OCI-LY1 (cell line): Measurements from ENCODE around the gene SMIM43.

ENCODE experiments used
- H2AFZ ChIP-seq: fragments of 200-600 bp; sonication (generic), shearing (Covaris generic); 2 replicates; pipeline ENCODE4 v1.6.0; 2014; ENCODE audit warnings: antibody characterized with exemption, mild to moderate bottlenecking, low read length
- H3F3A ChIP-seq: fragments of 200-600 bp; sonication (generic), shearing (Covaris generic); 2 replicates; pipeline ENCODE4 v1.6.0; 2014; ENCODE audit warnings: mild to moderate bottlenecking, antibody characterized with exemption, low read length, moderate library complexity; ENCODE audit not compliant: insufficient read depth
- H3K27ac ChIP-seq: fragments of 200-600 bp; sonication (generic); 2 replicates; pipeline ENCODE4 v1.5.1; 2014; ENCODE audit warnings: low read length, mixed run types, mild to moderate bottlenecking, low read depth; ENCODE audit not compliant: poor library complexity, severe bottlenecking
- H3K27me3 ChIP-seq: fragments of 200-600 bp; sonication (generic); 2 replicates; pipeline ENCODE4 v1.6.0; 2014; ENCODE audit warnings: antibody characterized with exemption, mild to moderate bottlenecking, low read length, moderate library complexity; ENCODE audit not compliant: insufficient read depth
- H3K36me3 ChIP-seq: fragments of 200-600 bp; sonication (generic); 2 replicates; pipeline ENCODE4 v1.6.1; 2014; ENCODE audit warnings: mild to moderate bottlenecking, antibody characterized with exemption, low read length, moderate library complexity, mixed read lengths; ENCODE audit not compliant: insufficient read depth
- H3K4me1 ChIP-seq: fragments of 200-600 bp; sonication (generic); 2 replicates; pipeline ENCODE4 v1.5.1; 2014; ENCODE audit warnings: mild to moderate bottlenecking, low read length, moderate library complexity; ENCODE audit not compliant: insufficient read depth, severe bottlenecking
- H3K4me2 ChIP-seq: fragments of 200-600 bp; sonication (generic), shearing (Covaris generic); 2 replicates; pipeline ENCODE4 v1.6.1; 2014; ENCODE audit warnings: low read length
- H3K4me3 ChIP-seq: fragments of 200-600 bp; sonication (generic); 2 replicates; pipeline ENCODE4 v1.5.1; 2014; ENCODE audit warnings: low read length, low read depth, mild to moderate bottlenecking, mixed read lengths; ENCODE audit not compliant: poor library complexity, severe bottlenecking
- H3K79me2 ChIP-seq: fragments of 200-600 bp; shearing (Covaris generic); 2 replicates; pipeline ENCODE4 v1.6.1; 2016; ENCODE audit warnings: mixed run types, low read length, mixed read lengths; ENCODE audit not compliant: insufficient read depth
- H3K9ac ChIP-seq: fragments of 200-600 bp; sonication (generic), shearing (Covaris generic); 2 replicates; pipeline ENCODE4 v1.6.1; 2014; ENCODE audit warnings: mild to moderate bottlenecking, low read length, mixed read lengths
- H3K9me2 ChIP-seq: fragments of 200-600 bp; sonication (generic), shearing (Covaris generic); 2 replicates; pipeline ENCODE4 v1.6.1; 2014; ENCODE audit warnings: low read depth, mild to moderate bottlenecking, low read length, mixed read lengths
- H3K9me3 ChIP-seq: fragments of 200-600 bp; shearing (Covaris generic); 2 replicates; pipeline ENCODE4 v1.6.1; 2014; ENCODE audit warnings: low read length, mixed read lengths
- H4K20me1 ChIP-seq: fragments of 200-600 bp; sonication (generic), shearing (Covaris generic); 2 replicates; pipeline ENCODE4 v1.6.0; 2016; ENCODE audit warnings: mild to moderate bottlenecking, low read length; ENCODE audit not compliant: insufficient read depth
- CTCF ChIP-seq: fragments of 200-600 bp; sonication (generic), shearing (Covaris generic); IDR thresholded peaks from 2 replicates; pipeline ENCODE4 v1.5.1; 2017; ENCODE audit warnings: mild to moderate bottlenecking, antibody characterized with exemption, low read length, moderate library complexity, mixed read lengths
- EZH2 ChIP-seq: fragments of 200-600 bp; sonication (generic), shearing (Covaris generic); IDR thresholded peaks from 2 replicates; pipeline ENCODE4 v1.8.0; 2017; ENCODE audit warnings: borderline replicate concordance, mixed run types, mild to moderate bottlenecking, antibody characterized with exemption, low read length, moderate library complexity, mixed read lengths

Gene SMIM43

GRCh38 chr4:121806411-121806810 is 41.4 kb upstream of the SMIM43 start:
- TF ChIP-seq EZH2 (no peak), CTCF (no peak)
- H3K27me3 ChIP-seq: no peaks in the 10 kb centered on the region
- H3K36me3 ChIP-seq: peaks cover 83% of the 10 kb centered on the region
- no peak overlapping the region for H3K27ac ChIP-seq
- H3K79me2 ChIP-seq: peaks cover 18% of the 10 kb centered on the region
- H3K9me3 ChIP-seq: no peaks in the 10 kb centered on the region
- no peak overlapping the region for H3K4me2 ChIP-seq
- H3K4me3 ChIP-seq: no peak overlapping the region
- H3K4me1 ChIP-seq: peaks cover 13% of the 10 kb centered on the region
- H3K9ac ChIP-seq: no peak overlapping the region
- no peaks in the 10 kb centered on the region; the same call in 1 of the 2 replicates for H3F3A ChIP-seq
- H4K20me1 ChIP-seq: no peaks in the 10 kb centered on the region
- H2AFZ ChIP-seq: no peak overlapping the region
- no peaks in the 10 kb centered on the region for H3K9me2 ChIP-seq

GRCh38 chr4:121801715-121802075 is 36.7 kb upstream of the SMIM43 start:
- Histone ChIP-seq H2AFZ (0 out of 2 replicates have a peak overlapping the region, but pooled peaks have one; percentile 9), H3K4me3 (peak overlapping the region; percentile 80), H3K9me3 (no peaks in the 10 kb centered on the region), H3F3A (no peaks in the 10 kb centered on the region), H3K4me2 (peak overlapping the region; percentile 91), H3K27ac (peak overlapping the region; percentile 77), H3K9me2 (no peaks in the 10 kb centered on the region), H3K27me3 (no peaks in the 10 kb centered on the region), H4K20me1 (no peaks in the 10 kb centered on the region), H3K79me2 (peaks cover 20% of the 10 kb centered on the region), H3K36me3 (peaks cover 42% of the 10 kb centered on the region), H3K4me1 (peaks cover 22% of the 10 kb centered on the region), H3K9ac (peak overlapping the region; percentile 86)
- no peak for TF ChIP-seq EZH2
- TF ChIP-seq CTCF: no peak

GRCh38 chr4:121800961-121801714 is 36.2 kb upstream of the SMIM43 start, which contains the start of gene EXOSC9:
EXOSC9 (plus strand) TSS chr4:121801323; CDS start chr4:121801425, 102 bp downstream.
- H2AFZ ChIP-seq: 0 out of 2 replicates have a peak within 1 kb of the TSS, but pooled peaks have one; percentile 9
- no peaks in the 10 kb centered on the region for H3K9me2 ChIP-seq
- TF ChIP-seq EZH2: no peak
- TF ChIP-seq CTCF: no peak
- H3K9me3 ChIP-seq: no peaks in the 10 kb centered on the region
- H3K4me2 ChIP-seq: peak within 1 kb of the TSS; percentile 91
- H3K27me3 ChIP-seq: no peaks in the 10 kb centered on the region
- peak within 1 kb of the TSS; percentile 80 for H3K4me3 ChIP-seq
- peaks cover 20% of the 10 kb centered on the region for H3K79me2 ChIP-seq
- H4K20me1 ChIP-seq: no peaks in the 10 kb centered on the region
- H3F3A ChIP-seq: no peaks in the 10 kb centered on the region
- H3K9ac ChIP-seq: peak within 1 kb of the TSS; percentile 86
- H3K4me1 ChIP-seq: peaks cover 22% of the 10 kb centered on the region
- H3K27ac ChIP-seq: peak within 1 kb of the TSS; percentile 77
- H3K36me3 ChIP-seq: peaks cover 36% of the 10 kb centered on the region
